ENCODE measurements around the gene GALNT14.

GALNT14 gene

GRCh38 chr2:30981510-30981909 lies 156.7 kb downstream of the GALNT14 start:
- TF ChIP-seq CTCF (conservative IDR thresholded peaks at IDR 0.05; ENCODE audit: low read depth, low read length), result no peak
- no peak for DNase-seq (ENCODE audit: low read depth)

GRCh38 chr2:30981096-30981495 lies 157.1 kb downstream of the GALNT14 start:
- DNase-seq (ENCODE audit: low read depth), result no peak
- no peak for TF ChIP-seq CTCF (conservative IDR thresholded peaks at IDR 0.05; ENCODE audit: low read depth, low read length)
- H3K4me3 ChIP-seq (ENCODE audit: low read length), result no peak overlapping the region

More at GRCh38 chr2:30981510-30981909, 156.7 kb downstream of the GALNT14 start:
- H3K4me3 ChIP-seq (ENCODE audit: low read length), result no peak overlapping the region

GRCh38 chr2:30979822-30980245 lies 158.4 kb downstream of the GALNT14 start:
- DNase-seq (ENCODE audit: low read depth), result peak; percentile 76
- H3K4me3 ChIP-seq (ENCODE audit: low read length), result no peak overlapping the region
- TF ChIP-seq CTCF (conservative IDR thresholded peaks at IDR 0.05; ENCODE audit: low read depth, low read length), result peak; percentile 51

GRCh38 chr2:30978854-30979253 lies 159.4 kb downstream of the GALNT14 start:
- no peak for TF ChIP-seq CTCF (conservative IDR thresholded peaks at IDR 0.05; ENCODE audit: low read depth, low read length)
- no peak overlapping the region for H3K4me3 ChIP-seq (ENCODE audit: low read length)
- no peak for DNase-seq (ENCODE audit: low read depth)

GRCh38 chr2:30978044-30978443 lies 160.2 kb downstream of the GALNT14 start:
- no peak for DNase-seq (ENCODE audit: low read depth)
- no peak for TF ChIP-seq CTCF (conservative IDR thresholded peaks at IDR 0.05; ENCODE audit: low read depth, low read length)
- H3K4me3 ChIP-seq (ENCODE audit: low read length), result no peak overlapping the region

- no peak for TF ChIP-seq CTCF (conservative IDR thresholded peaks at IDR 0.05; ENCODE audit: low read depth, low read length)
- no peak for DNase-seq (ENCODE audit: low read depth)
- H3K4me3 ChIP-seq (ENCODE audit: low read length), result no peak overlapping the region
These were observed 163.1 kb downstream of the GALNT14 start for GRCh38 chr2:30975156-30975555.

- no peak for TF ChIP-seq CTCF (conservative IDR thresholded peaks at IDR 0.05; ENCODE audit: low read depth, low read length)
- no peak overlapping the region for H3K4me3 ChIP-seq (ENCODE audit: low read length)
- no peak for DNase-seq (ENCODE audit: low read depth)
These were observed 163.7 kb downstream of the GALNT14 start for GRCh38 chr2:30974554-30974953.

Data from retinal pigment epithelial cell (primary cell).